WTC11 (cell line): ENCODE measurements around the gene GPR162. TPM values are rescaled to one million over a fixed set of nuclear protein-coding genes. Genes with fewer than 3 reads are reported as not detected.

Experiments
- ATAC-seq: fragments of 200-7000 bp; cut with Tn5 transposase; 2 replicates; pipeline ENCODE4 v1.10.0; 2021; ENCODE audit warnings: mild to moderate bottlenecking, moderate library complexity
- CTCF ChIA-PET: fragments of 300-600 bp; sonication (Branson Sonifier 250); formaldehyde crosslinking; loops from one replicate; lab custom pipeline; 2021; ENCODE audit warnings: antibody characterized with exemption; lab: Charles Lee
- POLR2A ChIA-PET: fragments of 350-600 bp; sonication (Branson Sonifier 250); formaldehyde crosslinking; loops from one replicate; lab custom pipeline; 2021; ENCODE audit warnings: antibody characterized with exemption; lab: Charles Lee
- DNase-seq: peaks from one replicate; pipeline ENCODE4 v3.0.0; 2021; ENCODE audit warnings: low spot score
- H3K27ac Mint-ChIP-seq: 2 replicates; pipeline ENCODE4 v1.8.0; 2021; ENCODE audit warnings: mixed read lengths
- H3K27me3 Mint-ChIP-seq: 2 replicates; pipeline ENCODE4 v1.8.0; 2021; ENCODE audit warnings: low read depth, mild to moderate bottlenecking, moderate library complexity, mixed read lengths
- H3K36me3 Mint-ChIP-seq: 2 replicates; pipeline ENCODE4 v1.8.0; 2021; ENCODE audit warnings: mixed read lengths
- H3K4me1 Mint-ChIP-seq: 2 replicates; pipeline ENCODE4 v1.8.0; 2022; ENCODE audit warnings: mixed read lengths
- H3K4me3 Mint-ChIP-seq: 2 replicates; pipeline ENCODE4 v1.8.0; 2021; ENCODE audit warnings: mild to moderate bottlenecking, moderate library complexity, mixed read lengths
- H3K9me3 Mint-ChIP-seq: 2 replicates; pipeline ENCODE4 v1.8.0; 2021; ENCODE audit warnings: mixed read lengths
- CREM ChIP-seq: sonication (generic); formaldehyde crosslinking; IDR thresholded peaks from 2 replicates; pipeline ENCODE4 v1.8.1; 2022; ENCODE audit warnings: mild to moderate bottlenecking, missing genetic modification reagents, moderate library complexity
- ETV6 ChIP-seq: sonication (generic); formaldehyde crosslinking; IDR thresholded peaks from 2 replicates; pipeline ENCODE4 v1.8.1; 2022; ENCODE audit warnings: mild to moderate bottlenecking, missing genetic modification reagents
- FOXP1 ChIP-seq: sonication (generic); formaldehyde crosslinking; IDR thresholded peaks from 2 replicates; pipeline ENCODE4 v1.8.0; 2022; ENCODE audit warnings: missing genetic modification reagents, mild to moderate bottlenecking, moderate library complexity, borderline replicate concordance
- GTF2I ChIP-seq: fragments of 250-450 bp; sonication (Bioruptor Pico); conservative IDR thresholded peaks from 2 replicates; pipeline ENCODE4 v1.4.0; 2021; ENCODE audit warnings: mild to moderate bottlenecking
- PRDM15 ChIP-seq: sonication (generic); formaldehyde crosslinking; IDR thresholded peaks from 2 replicates; pipeline ENCODE4 v1.8.0; 2022; ENCODE audit warnings: missing genetic modification reagents
- PRRX2 ChIP-seq: fragments of 250-450 bp; sonication (Bioruptor Pico); IDR thresholded peaks from 2 replicates; pipeline ENCODE4 v1.8.0; 2021; ENCODE audit warnings: mild to moderate bottlenecking
- TCF7 ChIP-seq: sonication (generic); formaldehyde crosslinking; IDR thresholded peaks from 2 replicates; pipeline ENCODE4 v1.8.0; 2022; ENCODE audit warnings: mild to moderate bottlenecking, low read depth, missing genetic modification reagents, moderate library complexity
- TP53 ChIP-seq: sonication (generic); formaldehyde crosslinking; IDR thresholded peaks from 2 replicates; pipeline ENCODE4 v1.8.1; 2023; ENCODE audit warnings: mild to moderate bottlenecking, missing genetic modification reagents
- ZBTB21 ChIP-seq: sonication (generic); formaldehyde crosslinking; IDR thresholded peaks from 2 replicates; pipeline ENCODE4 v1.8.1; 2023; ENCODE audit warnings: mild to moderate bottlenecking, missing genetic modification reagents, borderline replicate concordance
- total RNA-seq: library from RNA; stranded (reverse); gene quantifications from 3 replicates; pipeline ENCODE4 v1.2.3, GENCODE V29; 2021
- TF ChIP-seq, protein P1 (sequence below): sonication (generic); formaldehyde crosslinking; IDR thresholded peaks from 2 replicates; pipeline ENCODE4 v1.8.1; 2022; ENCODE audit warnings: mild to moderate bottlenecking, missing genetic modification reagents, moderate library complexity, borderline replicate concordance
- TF ChIP-seq, protein P2 (sequence below): sonication (generic); formaldehyde crosslinking; IDR thresholded peaks from 2 replicates; pipeline ENCODE4 v1.8.1; 2023; ENCODE audit warnings: mild to moderate bottlenecking, missing genetic modification reagents
- TF ChIP-seq, protein P3 (sequence below): sonication (generic); formaldehyde crosslinking; conservative IDR thresholded peaks from 2 replicates; pipeline ENCODE4 v1.8.1; 2022; ENCODE audit warnings: mild to moderate bottlenecking, missing genetic modification reagents
- TF ChIP-seq, protein P4 (sequence below): sonication (generic); formaldehyde crosslinking; IDR thresholded peaks from 2 replicates; pipeline ENCODE4 v1.8.0; 2022; ENCODE audit warnings: mild to moderate bottlenecking, missing genetic modification reagents
- TF ChIP-seq, protein P5 (sequence below): fragments of 250-450 bp; sonication (Bioruptor Pico); conservative IDR thresholded peaks from 2 replicates; pipeline ENCODE4 v1.9.0; 2021; ENCODE audit warnings: mild to moderate bottlenecking
- TF ChIP-seq, protein P6 (sequence below): sonication (generic); formaldehyde crosslinking; IDR thresholded peaks from 2 replicates; pipeline ENCODE4 v1.8.1; 2023; ENCODE audit warnings: mild to moderate bottlenecking, missing genetic modification reagents, moderate library complexity

The GPR162 gene
- total RNA-seq, 1 experiment from 2014 or later = 7.3 TPM

- TF ChIP-seq, protein P1, sequence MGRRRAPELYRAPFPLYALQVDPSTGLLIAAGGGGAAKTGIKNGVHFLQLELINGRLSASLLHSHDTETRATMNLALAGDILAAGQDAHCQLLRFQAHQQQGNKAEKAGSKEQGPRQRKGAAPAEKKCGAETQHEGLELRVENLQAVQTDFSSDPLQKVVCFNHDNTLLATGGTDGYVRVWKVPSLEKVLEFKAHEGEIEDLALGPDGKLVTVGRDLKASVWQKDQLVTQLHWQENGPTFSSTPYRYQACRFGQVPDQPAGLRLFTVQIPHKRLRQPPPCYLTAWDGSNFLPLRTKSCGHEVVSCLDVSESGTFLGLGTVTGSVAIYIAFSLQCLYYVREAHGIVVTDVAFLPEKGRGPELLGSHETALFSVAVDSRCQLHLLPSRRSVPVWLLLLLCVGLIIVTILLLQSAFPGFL (CRISPR knock-in tag) = no peak
- TF ChIP-seq, protein P2, sequence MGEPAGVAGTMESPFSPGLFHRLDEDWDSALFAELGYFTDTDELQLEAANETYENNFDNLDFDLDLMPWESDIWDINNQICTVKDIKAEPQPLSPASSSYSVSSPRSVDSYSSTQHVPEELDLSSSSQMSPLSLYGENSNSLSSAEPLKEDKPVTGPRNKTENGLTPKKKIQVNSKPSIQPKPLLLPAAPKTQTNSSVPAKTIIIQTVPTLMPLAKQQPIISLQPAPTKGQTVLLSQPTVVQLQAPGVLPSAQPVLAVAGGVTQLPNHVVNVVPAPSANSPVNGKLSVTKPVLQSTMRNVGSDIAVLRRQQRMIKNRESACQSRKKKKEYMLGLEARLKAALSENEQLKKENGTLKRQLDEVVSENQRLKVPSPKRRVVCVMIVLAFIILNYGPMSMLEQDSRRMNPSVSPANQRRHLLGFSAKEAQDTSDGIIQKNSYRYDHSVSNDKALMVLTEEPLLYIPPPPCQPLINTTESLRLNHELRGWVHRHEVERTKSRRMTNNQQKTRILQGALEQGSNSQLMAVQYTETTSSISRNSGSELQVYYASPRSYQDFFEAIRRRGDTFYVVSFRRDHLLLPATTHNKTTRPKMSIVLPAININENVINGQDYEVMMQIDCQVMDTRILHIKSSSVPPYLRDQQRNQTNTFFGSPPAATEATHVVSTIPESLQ (CRISPR knock-in tag) = no peak
- TF ChIP-seq, protein P3, sequence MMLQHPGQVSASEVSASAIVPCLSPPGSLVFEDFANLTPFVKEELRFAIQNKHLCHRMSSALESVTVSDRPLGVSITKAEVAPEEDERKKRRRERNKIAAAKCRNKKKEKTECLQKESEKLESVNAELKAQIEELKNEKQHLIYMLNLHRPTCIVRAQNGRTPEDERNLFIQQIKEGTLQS (CRISPR knock-in tag) = no peak
- TF ChIP-seq TCF7 (CRISPR knock-in tag) (no peak), TP53 (no peak), GTF2I (CRISPR knock-in tag) (no peak)
- TF ChIP-seq, all 79 proteins: peak for 0
Measured at GRCh38 chr12:6783828-6784227, 37.8 kb upstream of the GPR162 start (continued).

- H3K9me3 Mint-ChIP-seq = no peaks in the 10 kb centered on the region
- POLR2A ChIA-PET = no interaction called here
- TF ChIP-seq PRDM15 (CRISPR knock-in tag) (no peak), CREM (no peak)
- TF ChIP-seq, all 79 proteins: peak for 0
- peaks cover 18% of the 10 kb centered on the region for H3K4me1 Mint-ChIP-seq
- DNase-seq = no peak
- H3K36me3 Mint-ChIP-seq = no peaks in the 10 kb centered on the region
- H3K27ac Mint-ChIP-seq = no peak overlapping the region
- H3K4me3 Mint-ChIP-seq = no peak overlapping the region
- H3K27me3 Mint-ChIP-seq = no peaks in the 10 kb centered on the region; the same call in 1 of the 2 replicates
- CTCF ChIA-PET = interaction anchor here (0.8 to 1.4 kb wide), 3 partner anchors 30 to 48 kb away, joined by 3 to 4 read pairs (median 3); no protein-coding TSS in a partner anchor
- no peak for ATAC-seq
Measured at GRCh38 chr12:6784296-6784695, 37.3 kb upstream of the GPR162 start.

GRCh38 chr12:6784761-6785160, 36.9 kb upstream of the GPR162 start:
- no peak for DNase-seq
- CTCF ChIA-PET = interaction anchor here (0.7 to 1.4 kb wide), 4 partner anchors 28 to 48 kb away, joined by 3 to 4 read pairs (median 3); no protein-coding TSS in a partner anchor
- Mint-ChIP-seq H3K27me3 (peaks cover 2% of the 10 kb centered on the region; the same call in 1 of the 2 replicates), H3K9me3 (no peaks in the 10 kb centered on the region), H3K4me1 (peaks cover 18% of the 10 kb centered on the region), H3K36me3 (no peaks in the 10 kb centered on the region), H3K27ac (no peak overlapping the region), H3K4me3 (no peak overlapping the region)
- POLR2A ChIA-PET = no interaction called here
- TF ChIP-seq ETV6 (CRISPR knock-in tag) (no peak), ZBTB21 (CRISPR knock-in tag) (no peak), PRRX2 (CRISPR knock-in tag) (no peak), FOXP1 (CRISPR knock-in tag) (no peak)
- TF ChIP-seq, protein P4, sequence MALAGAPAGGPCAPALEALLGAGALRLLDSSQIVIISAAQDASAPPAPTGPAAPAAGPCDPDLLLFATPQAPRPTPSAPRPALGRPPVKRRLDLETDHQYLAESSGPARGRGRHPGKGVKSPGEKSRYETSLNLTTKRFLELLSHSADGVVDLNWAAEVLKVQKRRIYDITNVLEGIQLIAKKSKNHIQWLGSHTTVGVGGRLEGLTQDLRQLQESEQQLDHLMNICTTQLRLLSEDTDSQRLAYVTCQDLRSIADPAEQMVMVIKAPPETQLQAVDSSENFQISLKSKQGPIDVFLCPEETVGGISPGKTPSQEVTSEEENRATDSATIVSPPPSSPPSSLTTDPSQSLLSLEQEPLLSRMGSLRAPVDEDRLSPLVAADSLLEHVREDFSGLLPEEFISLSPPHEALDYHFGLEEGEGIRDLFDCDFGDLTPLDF (CRISPR knock-in tag) = no peak
- TF ChIP-seq, protein P5, sequence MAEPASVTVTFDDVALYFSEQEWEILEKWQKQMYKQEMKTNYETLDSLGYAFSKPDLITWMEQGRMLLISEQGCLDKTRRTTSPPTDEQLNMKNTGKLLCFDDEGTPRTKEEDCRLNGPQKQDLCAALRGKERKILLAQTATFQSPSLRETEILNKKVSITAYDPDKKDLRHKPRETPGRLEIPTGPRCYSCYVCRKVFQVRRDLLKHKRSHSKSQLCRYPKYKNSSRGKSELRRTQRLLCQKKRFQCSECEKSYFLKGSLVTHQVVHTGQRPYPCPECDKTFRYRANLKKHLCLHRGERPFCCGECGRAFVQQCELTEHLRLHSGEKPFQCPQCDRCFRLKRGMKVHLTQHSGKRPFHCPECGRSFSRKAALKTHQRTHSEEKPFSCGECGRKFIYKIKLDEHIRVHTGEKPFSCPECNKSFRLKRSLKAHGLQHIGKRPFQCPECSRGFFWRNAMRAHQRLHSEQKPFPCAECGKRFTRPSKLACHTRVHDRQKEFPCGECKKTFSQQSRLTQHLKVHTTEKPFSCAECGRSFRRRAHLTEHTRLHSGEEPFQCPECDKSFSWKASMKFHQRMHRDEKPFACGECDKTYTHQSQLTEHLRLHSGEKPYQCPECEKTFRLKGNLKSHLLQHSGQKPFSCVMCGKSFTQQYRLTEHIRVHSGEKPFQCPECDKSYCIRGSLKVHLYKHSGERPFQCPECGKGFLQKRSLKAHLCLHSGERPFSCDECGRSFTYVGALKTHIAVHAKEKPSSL (CRISPR knock-in tag) = no peak
- TF ChIP-seq, protein P6, sequence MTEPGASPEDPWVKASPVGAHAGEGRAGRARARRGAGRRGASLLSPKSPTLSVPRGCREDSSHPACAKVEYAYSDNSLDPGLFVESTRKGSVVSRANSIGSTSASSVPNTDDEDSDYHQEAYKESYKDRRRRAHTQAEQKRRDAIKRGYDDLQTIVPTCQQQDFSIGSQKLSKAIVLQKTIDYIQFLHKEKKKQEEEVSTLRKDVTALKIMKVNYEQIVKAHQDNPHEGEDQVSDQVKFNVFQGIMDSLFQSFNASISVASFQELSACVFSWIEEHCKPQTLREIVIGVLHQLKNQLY (CRISPR knock-in tag) = no peak
- no peak for ATAC-seq
